Measurements from ENCODE around the gene ETV6. TPM values are rescaled to one million over a fixed set of nuclear protein-coding genes. Genes with fewer than 3 reads are reported as not detected.

The ETV6 gene
- total and polyA plus RNA-seq, 5 experiments from 2014 or later, result 0.94 to 13.2 (median 2.2) TPM

GRCh38 chr12:11941606-11942337 lies 292.3 kb downstream of the ETV6 start:
- no peaks in the 10 kb centered on the region for H3K4me1 Mint-ChIP-seq
- H3K9me3 Mint-ChIP-seq, result peaks cover 0 to 3% (median 0%) of the 10 kb centered on the region in 9 donors
- no peaks in the 10 kb centered on the region for H3K36me3 Mint-ChIP-seq
- H3K27me3 Mint-ChIP-seq, result peaks cover 0 to 1% (median 0%) of the 10 kb centered on the region in 5 donors
- ATAC-seq (no peak), DNase-seq (no peak)
- H3K4me3 Mint-ChIP-seq, result no peak overlapping the region
- peak overlapping the region in 1 of 10 donors; percentile 75 for H3K27ac Mint-ChIP-seq
- POLR2A ChIA-PET, result no interaction called here

GRCh38 chr12:11943919-11944700 lies 294.6 kb downstream of the ETV6 start:
- H3K4me1 Mint-ChIP-seq, result peaks cover 0 to 9% (median 5%) of the 10 kb centered on the region in 4 donors
- no peak for DNase-seq
- H3K27me3 Mint-ChIP-seq, result peaks cover 0 to 4% (median 0%) of the 10 kb centered on the region in 5 donors
- H3K4me3 Mint-ChIP-seq, result no peak overlapping the region
- H3K36me3 Mint-ChIP-seq, result no peaks in the 10 kb centered on the region
- no peak for ATAC-seq
- H3K27ac Mint-ChIP-seq, result no peak overlapping the region
- POLR2A ChIA-PET, result no interaction called here
- H3K9me3 Mint-ChIP-seq, result peaks cover 0 to 3% (median 0%) of the 10 kb centered on the region in 9 donors
